Parathyroid adenoma (tissue), 2 donors: ENCODE results near the gene ITPRIP.

Experiments used
- H2AFZ ChIP-seq: fragments of 300-600 bp; sonication (generic); one replicate; pipeline ENCODE4 v1.7.0; 2017; ENCODE audit warnings: antibody characterized with exemption, mild to moderate bottlenecking
- H3K27ac ChIP-seq: fragments of 300-600 bp; sonication (generic); one replicate; pipeline ENCODE4 v1.7.0; 2017
- H3K27me3 ChIP-seq: fragments of 300-600 bp; sonication (generic); one replicate; pipeline ENCODE4 v1.7.0; 2017; ENCODE audit warnings: low read length; ENCODE audit not compliant: control insufficient read depth, insufficient read depth
- H3K36me3 ChIP-seq: fragments of 300-600 bp; sonication (generic); one replicate; pipeline ENCODE4 v1.7.0; 2017; ENCODE audit warnings: low read length; ENCODE audit not compliant: control insufficient read depth, insufficient read depth
- H3K4me1 ChIP-seq: fragments of 300-600 bp; sonication (generic); one replicate; pipeline ENCODE4 v1.7.0; 2017; ENCODE audit warnings: control low read depth
- H3K4me2 ChIP-seq: fragments of 300-600 bp; sonication (generic); one replicate; pipeline ENCODE4 v1.7.0; 2017; ENCODE audit warnings: low read length
- H3K4me3 ChIP-seq: fragments of 300-600 bp; sonication (generic); one replicate; pipeline ENCODE4 v1.7.0; 2017; ENCODE audit warnings: low read depth, low read length
- H3K79me2 ChIP-seq: fragments of 300-600 bp; sonication (generic); one replicate; pipeline ENCODE4 v1.7.0; 2017; ENCODE audit warnings: control low read depth
- H3K9ac ChIP-seq: fragments of 300-600 bp; sonication (generic); one replicate; pipeline ENCODE4 v1.7.0; 2017; ENCODE audit warnings: mild to moderate bottlenecking
- H3K9me3 ChIP-seq: fragments of 300-600 bp; sonication (generic); one replicate; pipeline ENCODE4 v1.7.0; 2017; ENCODE audit warnings: low read length; ENCODE audit not compliant: control insufficient read depth
- TF ChIP-seq, protein P1 (sequence below): fragments of 300-600 bp; sonication (generic); IDR thresholded peaks from one replicate; pipeline ENCODE4 v1.7.0; 2017; ENCODE audit warnings: antibody characterized with exemption, mild to moderate bottlenecking
- donor health status: primary hyperparathyroidism.

ITPRIP gene

DNA sequence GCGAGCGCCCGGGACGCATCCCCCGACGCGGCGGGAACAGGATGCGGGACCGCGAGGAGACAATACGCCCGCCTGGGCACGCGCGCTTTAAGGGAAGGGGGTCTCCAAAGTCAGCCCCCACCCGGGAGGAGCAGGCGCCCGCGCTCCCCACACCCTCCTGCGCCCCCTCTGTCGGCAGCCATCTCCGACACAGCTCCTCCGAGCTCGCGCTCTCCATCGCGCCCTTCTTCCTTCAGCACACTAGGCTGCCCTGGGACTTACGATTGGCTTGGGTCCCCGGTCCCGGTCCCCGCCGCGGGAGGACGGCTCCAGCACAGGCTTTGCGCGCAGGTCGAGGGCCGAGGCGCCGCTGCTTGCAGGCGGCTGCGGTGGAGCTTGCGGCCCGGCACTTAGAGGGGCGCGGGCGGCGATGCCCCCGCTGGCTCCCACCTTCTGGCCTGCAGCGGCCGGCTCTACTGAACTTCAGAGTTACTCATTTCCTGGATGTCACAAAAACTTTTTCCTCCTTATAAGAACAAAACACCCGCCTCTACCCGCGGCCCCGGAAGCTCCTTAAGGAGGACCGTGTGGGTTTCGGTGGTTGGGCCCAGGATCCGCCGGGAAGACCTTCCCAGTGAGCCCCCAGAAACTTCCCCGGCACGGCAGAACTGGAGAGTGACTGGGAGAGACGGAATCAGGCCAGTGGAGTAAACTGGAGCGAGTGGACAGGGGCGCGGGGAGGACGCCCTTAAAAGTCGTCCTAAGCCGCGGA, at the start of gene ITPRIP:
Gene ITPRIP, minus strand, starts transcription at position 481 of the 751 bp plus-strand sequence. CDS start 22,414 bp downstream, outside the sequence.
- H3K9ac ChIP-seq, result peak within 1 kb of the TSS; percentile 39
- H3K79me2 ChIP-seq, result peaks cover 17% of the 10 kb centered on the region
- H3K27ac ChIP-seq, result peak within 1 kb of the TSS; percentile 93
- peak within 1 kb of the TSS; percentile 86 for H3K4me2 ChIP-seq
- H3K4me3 ChIP-seq, result peak within 1 kb of the TSS; percentile 96
- peaks cover 4% of the 10 kb centered on the region for H3K4me1 ChIP-seq
- H3K36me3 ChIP-seq, result no peaks in the 10 kb centered on the region
- TF ChIP-seq, protein P1, sequence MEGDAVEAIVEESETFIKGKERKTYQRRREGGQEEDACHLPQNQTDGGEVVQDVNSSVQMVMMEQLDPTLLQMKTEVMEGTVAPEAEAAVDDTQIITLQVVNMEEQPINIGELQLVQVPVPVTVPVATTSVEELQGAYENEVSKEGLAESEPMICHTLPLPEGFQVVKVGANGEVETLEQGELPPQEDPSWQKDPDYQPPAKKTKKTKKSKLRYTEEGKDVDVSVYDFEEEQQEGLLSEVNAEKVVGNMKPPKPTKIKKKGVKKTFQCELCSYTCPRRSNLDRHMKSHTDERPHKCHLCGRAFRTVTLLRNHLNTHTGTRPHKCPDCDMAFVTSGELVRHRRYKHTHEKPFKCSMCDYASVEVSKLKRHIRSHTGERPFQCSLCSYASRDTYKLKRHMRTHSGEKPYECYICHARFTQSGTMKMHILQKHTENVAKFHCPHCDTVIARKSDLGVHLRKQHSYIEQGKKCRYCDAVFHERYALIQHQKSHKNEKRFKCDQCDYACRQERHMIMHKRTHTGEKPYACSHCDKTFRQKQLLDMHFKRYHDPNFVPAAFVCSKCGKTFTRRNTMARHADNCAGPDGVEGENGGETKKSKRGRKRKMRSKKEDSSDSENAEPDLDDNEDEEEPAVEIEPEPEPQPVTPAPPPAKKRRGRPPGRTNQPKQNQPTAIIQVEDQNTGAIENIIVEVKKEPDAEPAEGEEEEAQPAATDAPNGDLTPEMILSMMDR, result peak; percentile 14
- peak within 1 kb of the TSS; percentile 98 for H2AFZ ChIP-seq
- H3K27me3 ChIP-seq, result no peaks in the 10 kb centered on the region
- H3K9me3 ChIP-seq, result no peaks in the 10 kb centered on the region

- TF ChIP-seq, protein P1, result no peak
- H3K9me3 ChIP-seq, result no peaks in the 10 kb centered on the region
- H3K4me1 ChIP-seq, result no peaks in the 10 kb centered on the region
- H3K4me2 ChIP-seq, result no peak overlapping the region
- H3K4me3 ChIP-seq, result no peak overlapping the region
- no peak overlapping the region for H2AFZ ChIP-seq
- H3K9ac ChIP-seq, result no peak overlapping the region
- H3K27ac ChIP-seq, result no peak overlapping the region
- no peaks in the 10 kb centered on the region for H3K79me2 ChIP-seq
- H3K36me3 ChIP-seq, result no peaks in the 10 kb centered on the region
- H3K27me3 ChIP-seq, result no peaks in the 10 kb centered on the region
Observed at GRCh38 chr10:104387130-104387888, 49.0 kb upstream of the ITPRIP start.

DNA sequence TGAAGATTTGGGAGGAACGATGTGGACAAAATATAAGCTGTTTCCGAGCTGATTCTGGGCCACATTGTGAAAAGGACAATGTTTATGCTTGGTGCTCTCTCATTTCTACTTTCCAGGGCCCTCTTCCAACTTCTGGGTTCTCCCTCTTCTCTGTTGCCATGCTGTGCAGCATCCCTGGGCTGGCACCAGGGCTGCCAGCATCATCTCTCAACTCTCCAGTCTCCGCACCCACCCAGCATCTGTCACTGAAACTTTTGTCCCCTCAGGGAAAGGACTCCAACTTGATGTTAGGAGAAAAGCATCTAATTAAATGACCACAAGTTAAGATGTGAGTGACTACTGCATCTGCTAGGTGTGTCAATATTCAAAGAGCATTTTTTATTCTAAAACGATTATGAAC, 42.1 kb upstream of the ITPRIP start:
- TF ChIP-seq, protein P1, result no peak
- Histone ChIP-seq H3K27me3 (no peaks in the 10 kb centered on the region), H3K4me3 (no peak overlapping the region), H3K36me3 (no peaks in the 10 kb centered on the region), H3K27ac (no peak overlapping the region), H3K9ac (no peak overlapping the region), H3K9me3 (no peaks in the 10 kb centered on the region), H3K4me1 (peaks cover 3% of the 10 kb centered on the region), H3K4me2 (no peak overlapping the region), H3K79me2 (no peaks in the 10 kb centered on the region), H2AFZ (no peak overlapping the region)

DNA sequence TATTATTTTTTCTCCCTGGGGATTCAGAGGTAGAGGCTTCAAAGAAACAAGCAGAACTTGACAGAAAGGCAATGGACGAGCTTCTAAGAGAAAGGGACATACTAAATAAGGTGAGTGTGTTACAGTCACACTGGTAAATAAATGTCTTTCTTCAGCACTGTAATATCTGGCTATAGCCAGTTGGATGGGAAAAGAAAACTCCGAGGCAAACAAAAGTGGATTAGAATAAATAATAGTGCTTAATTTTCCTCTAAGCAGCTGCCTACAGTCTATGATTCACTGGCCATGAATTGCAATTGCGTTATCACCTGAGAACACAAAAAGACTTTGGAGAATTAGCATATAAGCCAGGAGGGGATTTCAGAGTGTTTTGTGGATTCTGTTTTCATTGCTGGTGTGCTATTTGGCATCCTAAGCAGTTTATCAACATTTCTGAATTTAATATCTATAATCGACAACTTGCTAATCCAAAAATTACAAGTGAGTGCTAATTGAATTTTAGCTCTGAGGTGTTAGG, 38.6 kb upstream of the ITPRIP start:
- Histone ChIP-seq H3K9ac (no peak overlapping the region), H3K4me3 (no peak overlapping the region), H2AFZ (no peak overlapping the region), H3K79me2 (no peaks in the 10 kb centered on the region), H3K4me2 (no peak overlapping the region), H3K27me3 (no peaks in the 10 kb centered on the region), H3K36me3 (no peaks in the 10 kb centered on the region), H3K4me1 (peaks cover 3% of the 10 kb centered on the region), H3K9me3 (no peaks in the 10 kb centered on the region), H3K27ac (no peak overlapping the region)
- TF ChIP-seq, protein P1, result no peak
